H1 (cell line): ENCODE measurements around the gene RAP1A. TPM values are rescaled to one million over a fixed set of nuclear protein-coding genes. Genes with fewer than 3 reads are reported as not detected.

Experiments used
- CEBPB ChIP-seq: IDR thresholded peaks from 2 replicates; pipeline ENCODE4 v1.6.1; 2012; ENCODE audit warnings: low read depth, low read length
- CHD7 ChIP-seq: fragments of 300-600 bp; sonication (generic); IDR thresholded peaks from 2 replicates; pipeline ENCODE4 v1.7.1; 2012; ENCODE audit warnings: low read length, moderate library complexity, mild to moderate bottlenecking, inconsistent platforms; ENCODE audit not compliant: insufficient replicate concordance
- CTCF ChIP-seq, 3 experiments: IDR thresholded peaks; 1 replicate in 2 of 3; 2 replicates in 1 of 3; pipeline versions ENCODE4 v1.5.1 to v1.6.1; 2011; ENCODE audit warnings: low read length in 3 of 3, mild to moderate bottlenecking in 3 of 3, inconsistent platforms in 2 of 3, low read depth in 1 of 3, moderate library complexity in 1 of 3; ENCODE audit not compliant: insufficient read depth in 1 of 3; ENCODE audit errors: control extremely low read depth in 1 of 3
- JUND ChIP-seq: IDR thresholded peaks from 2 replicates; pipeline ENCODE4 v1.6.1; 2011; ENCODE audit warnings: mild to moderate bottlenecking, improper control_type of control experiment, low read length
- POLR2A ChIP-seq, 2 experiments: IDR thresholded peaks; 1 replicate in 1 of 2; 2 replicates in 1 of 2; pipeline ENCODE4 v1.6.1; 2011; ENCODE audit warnings: low read depth in 2 of 2, low read length in 2 of 2, mild to moderate bottlenecking in 2 of 2; ENCODE audit errors: control extremely low read depth in 1 of 2
- SIX5 ChIP-seq: IDR thresholded peaks from 2 replicates; pipeline ENCODE4 v1.6.1; 2011; ENCODE audit warnings: mild to moderate bottlenecking, low read depth, low read length
- SP2 ChIP-seq: IDR thresholded peaks from 2 replicates; pipeline ENCODE4 v1.6.1; 2012; ENCODE audit warnings: mild to moderate bottlenecking, low read length, inconsistent platforms
- SP4 ChIP-seq: IDR thresholded peaks from 2 replicates; pipeline ENCODE4 v1.6.1; 2012; ENCODE audit warnings: low read length, inconsistent platforms
- TAF7 ChIP-seq: optimal IDR thresholded peaks from 2 replicates; pipeline ENCODE3; 2011; ENCODE audit warnings: low read depth, mild to moderate bottlenecking, inconsistent platforms, low read length, moderate library complexity, borderline replicate concordance
- ZNF274 ChIP-seq: IDR thresholded peaks from 2 replicates; pipeline ENCODE4 v1.7.0; 2012; ENCODE audit warnings: low read length, borderline replicate concordance; ENCODE audit errors: extremely low read depth
- polyA plus RNA-seq, 7 experiments: library from polyadenylated mRNA; depleted of rRNA in 3 of 7; stranded (reverse) in 5 of 7; unstranded in 2 of 7; fragments of >200 nt in 5 of 7; fragments of 200-250 nt in 2 of 7; gene quantifications; 1 replicate in 5 of 7; 2 replicates in 1 of 7; 4 replicates in 1 of 7; pipeline versions ENCODE4 v1.2.1 to v1.2.3, GENCODE V29; 2011 to 2013; ENCODE audit warnings: missing spikeins in 2 of 7, mixed read lengths in 2 of 7
- total RNA-seq: library from RNA; stranded (reverse); fragmentation: NEBNext Ultra II Directional; extraction: Animal tissue kit (Norgen Biotek cat#: 25700); gene quantifications from 2 replicates; pipeline ENCODE4 v1.2.1, GENCODE V29; 2021

The RAP1A gene
- total and polyA plus RNA-seq, 2 of the 8 experiments (the other 6 are each of a cell fraction or from before 2014, with no cell fraction given) = 10.9 to 35.8 TPM

- TF ChIP-seq JUND (no peak), SIX5 (no peak), CTCF (IDR thresholded peaks at IDR 0.05; ENCODE audit: control extremely low read depth in 1 of 3, insufficient read depth in 1 of 3, low read depth in 1 of 3, low read length in 3 of 3) (peak; percentile 71 to 98 (median 98)), POLR2A (IDR thresholded peaks at IDR 0.05; ENCODE audit: control extremely low read depth in 1 of 2, low read depth in 2 of 2, low read length in 2 of 2) (no peak), TAF7 (no peak), CHD7 (no peak), ZNF274 (no peak), SP4 (no peak), CEBPB (peak; percentile 17; the same call in 1 of the 2 replicates), SP2 (no peak)
Observed at GRCh38 chr1:111747282-111747734, 127.7 kb downstream of the RAP1A start (continued).
